ENCODE measurements around the gene WDR18. TPM values are rescaled to one million over a fixed set of nuclear protein-coding genes. Genes with fewer than 3 reads are reported as not detected.

WDR18 gene
- total and polyA plus RNA-seq, 2 of the 8 experiments (the other 6 are each of a cell fraction or from before 2014, with no cell fraction given), result 87.7 to 177 TPM

- Histone ChIP-seq H4K5ac (ENCODE audit: insufficient read length, low read depth, low read length) (no peak overlapping the region), H3K23ac (ENCODE audit: insufficient read length) (no peak overlapping the region), H2BK15ac (ENCODE audit: low read length) (no peak overlapping the region), H3K4me1 (replicated peaks in 1 of 4; ENCODE audit: control insufficient read depth in 3 of 4, insufficient read depth in 4 of 4, low read length in 3 of 4) (peaks cover 0 to 13% (median 12%) of the 10 kb centered on the region in 4 experiments; a peak in 5 of 7 replicates), H3K18ac (ENCODE audit: extremely low read depth, low read length) (no peak overlapping the region), H3K27me3 (replicated peaks in 1 of 4; ENCODE audit: control insufficient read depth in 3 of 4, extremely low read depth in 1 of 4, insufficient read depth in 3 of 4, low read length in 3 of 4) (no peaks in the 10 kb centered on the region), H2BK5ac (ENCODE audit: low read depth, low read length) (no peak overlapping the region), H3K27ac (ENCODE audit: low read depth, low read length) (no peak overlapping the region), H3K79me1 (ENCODE audit: low read depth, low read length) (0 out of 2 replicates have a peak, but pooled peaks cover 6% of the 10 kb centered on the region), H3K14ac (ENCODE audit: insufficient read length) (no peak overlapping the region), H2BK12ac (ENCODE audit: low read depth, low read length) (no peak overlapping the region), H2BK120ac (replicated peaks; ENCODE audit: low read depth, low read length) (no peak overlapping the region), H2AK5ac (ENCODE audit: low read depth, low read length) (no peak overlapping the region), H2BK20ac (ENCODE audit: low read length) (no peak overlapping the region), H2AFZ (ENCODE audit: low read length) (no peak overlapping the region), H3K23me2 (ENCODE audit: low read depth, low read length) (no peaks in the 10 kb centered on the region), H3K4me2 (ENCODE audit: insufficient read depth in 1 of 2, low read depth in 2 of 2, low read length in 2 of 2) (no peak overlapping the region), H3K9ac (replicated peaks in 1 of 4; ENCODE audit: extremely low read depth in 1 of 4, low read depth in 3 of 4, low read length in 3 of 4) (no peak overlapping the region), H4K8ac (ENCODE audit: extremely low read depth, insufficient read depth, low read length) (peak overlapping the region; percentile 45), H3K9me3 (ENCODE audit: insufficient read depth in 2 of 2, low read depth in 1 of 2, low read length in 1 of 2) (no peaks in the 10 kb centered on the region), H3K4me3 (ENCODE audit: extremely low read depth in 1 of 4, insufficient read depth in 2 of 4, low read depth in 3 of 4, low read length in 4 of 4) (no peak overlapping the region), H3K56ac (replicated peaks; ENCODE audit: insufficient read length, low read depth, low read length) (no peak overlapping the region), H4K91ac (replicated peaks; ENCODE audit: insufficient read length, low read length) (no peak overlapping the region), H3K4ac (replicated peaks; ENCODE audit: insufficient read length, low read depth, low read length) (no peak overlapping the region), H4K20me1 (replicated peaks in 1 of 2; ENCODE audit: control insufficient read depth in 1 of 2, insufficient read depth in 2 of 2, low read length in 2 of 2) (peaks cover 21 to 28% of the 10 kb centered on the region in 2 experiments), H3K36me3 (ENCODE audit: control insufficient read depth in 2 of 4, insufficient read depth in 4 of 4, low read length in 3 of 4) (peaks cover 8 to 56% (median 11%) of the 10 kb centered on the region in 4 experiments; a peak in 6 of 8 replicates), H3K79me2 (ENCODE audit: control insufficient read depth in 1 of 2, insufficient read depth in 2 of 2, low read length in 2 of 2) (peaks cover 9 to 39% of the 10 kb centered on the region in 2 experiments; a peak in 3 of 4 replicates)
- DNase-seq (ENCODE audit: low read depth in 1 of 2, low spot score in 2 of 2), result no peak
- FAIRE-seq, result no peak
- 92% methylated on average over 23 of the region's 36 CpGs; no CpG with 5 or more reads in 1 of the 2 experiments for WGBS, 2 experiments (ENCODE audit: extremely low coverage in 1 of 2, insufficient coverage in 1 of 2, insufficient read length in 1 of 2, insufficient replicate concordance in 2 of 2, low coverage in 1 of 2, low lambda C conversion rate in 2 of 2, missing lambda C conversion rate in 1 of 2)
- POLR2A ChIA-PET (ENCODE audit: partially characterized antibody), result interaction anchor here (2.5 kb wide), 1 partner anchor 26 kb away, joined by 13 read pairs; the partner anchor contains the start of gene ABCA7
- CTCF ChIA-PET (ENCODE audit: partially characterized antibody), result interaction anchor here (0.8 kb wide), 1 partner anchor 34 kb away, joined by 3 read pairs; no protein-coding TSS in a partner anchor
- no peak for TF ChIP-seq RAD21 (IDR thresholded peaks at IDR 0.05 in 1 of 2, conservative IDR thresholded peaks at IDR 0.05 in 1 of 2; ENCODE audit: low read depth in 2 of 2, low read length in 2 of 2)
- TF ChIP-seq PHF8 (conservative IDR thresholded peaks at IDR 0.05; ENCODE audit: low read depth, low read length), result no peak
- TF ChIP-seq JUND (IDR thresholded peaks at IDR 0.05; ENCODE audit: low read length), result no peak
- no peak for TF ChIP-seq NRF1 (IDR thresholded peaks at IDR 0.05; ENCODE audit: low read depth, low read length)
- TF ChIP-seq KDM1A (IDR thresholded peaks at IDR 0.05; ENCODE audit: borderline replicate concordance, low read length), result no peak
- TF ChIP-seq KDM5A (IDR thresholded peaks at IDR 0.05; ENCODE audit: low read length), result no peak
- TF ChIP-seq SRF (IDR thresholded peaks at IDR 0.05; ENCODE audit: low read depth, low read length), result no peak
- TF ChIP-seq POLR2AphosphoS5 (IDR thresholded peaks at IDR 0.05; ENCODE audit: low read depth, low read length), result no peak
- TF ChIP-seq FOSL1 (IDR thresholded peaks at IDR 0.05; ENCODE audit: insufficient read depth, low read depth, low read length), result no peak
- TF ChIP-seq YY1 (IDR thresholded peaks at IDR 0.05; ENCODE audit: low read depth, low read length), result no peak
- no peak for TF ChIP-seq GTF2F1 (IDR thresholded peaks at IDR 0.05; ENCODE audit: borderline replicate concordance, low read depth, low read length)
- TF ChIP-seq ZNF274 (IDR thresholded peaks at IDR 0.05; ENCODE audit: borderline replicate concordance, extremely low read depth, low read length), result no peak
- TF ChIP-seq TEAD4 (IDR thresholded peaks at IDR 0.05; ENCODE audit: low read depth, low read length), result no peak
- no peak for TF ChIP-seq CBX8 (IDR thresholded peaks at IDR 0.05; ENCODE audit: borderline replicate concordance, low read depth, low read length)
These were observed 27.7 kb downstream of the WDR18 start for GRCh38 chr19:1011831-1012333.

All from H1 (cell line).